ENCODE measurements around the gene FBN1. TPM values are rescaled to one million over a fixed set of nuclear protein-coding genes. Genes with fewer than 3 reads are reported as not detected.

Gene FBN1
- polyA plus RNA-seq, 1 experiment = 565 TPM

GRCh38 chr15:48414015-48414414 lies 231.5 kb downstream of the FBN1 start:
- peaks cover 21% of the 10 kb centered on the region for H3K36me3 ChIP-seq (ENCODE audit: control insufficient read depth, insufficient read depth, low read length)
- CTCF ChIA-PET = interaction anchor here (1.3 kb wide), 1 partner anchor 47 kb away, joined by 3 read pairs; no protein-coding TSS in a partner anchor
- POLR2A ChIA-PET = no interaction called here

GRCh38 chr15:48413304-48413703 lies 232.2 kb downstream of the FBN1 start:
- ChIA-PET CTCF (interaction anchor here (0.9 to 1.3 kb wide), 2 partner anchors 10 to 47 kb away, joined by 3 read pairs; no protein-coding TSS in a partner anchor), POLR2A (no interaction called here)
- no peaks in the 10 kb centered on the region for H3K27me3 ChIP-seq (ENCODE audit: control insufficient read depth, insufficient read depth, low read length)
- peaks cover 19% of the 10 kb centered on the region for H3K36me3 ChIP-seq (ENCODE audit: control insufficient read depth, insufficient read depth, low read length)
- TF ChIP-seq CTCF (IDR thresholded peaks at IDR 0.05; ENCODE audit: insufficient read depth, low read depth, low read length) = no peak
- H3K4me3 ChIP-seq (ENCODE audit: low read depth, low read length) = no peak overlapping the region
- DNase-seq (ENCODE audit: low read depth) = no peak

More at GRCh38 chr15:48414015-48414414, 231.5 kb downstream of the FBN1 start:
- Histone ChIP-seq H3K27me3 (ENCODE audit: control insufficient read depth, insufficient read depth, low read length) (no peaks in the 10 kb centered on the region), H3K4me3 (ENCODE audit: low read depth, low read length) (no peak overlapping the region)
- DNase-seq (ENCODE audit: low read depth) = peak; percentile 83
- TF ChIP-seq CTCF (IDR thresholded peaks at IDR 0.05; ENCODE audit: insufficient read depth, low read depth, low read length) = no peak

GRCh38 chr15:48411971-48412591 lies 233.4 kb downstream of the FBN1 start:
- H3K4me3 ChIP-seq (ENCODE audit: low read depth, low read length) = no peak overlapping the region
- TF ChIP-seq CTCF (IDR thresholded peaks at IDR 0.05; ENCODE audit: insufficient read depth, low read depth, low read length) = no peak
- peaks cover 17% of the 10 kb centered on the region for H3K36me3 ChIP-seq (ENCODE audit: control insufficient read depth, insufficient read depth, low read length)
- ChIA-PET POLR2A (interaction anchor here (0.7 kb wide), 1 partner anchor 9 kb away, joined by 4 read pairs; no protein-coding TSS in a partner anchor), CTCF (interaction anchor here (0.5 to 1.4 kb wide), 5 partner anchors 9 to 433 kb away, joined by 3 to 4 read pairs (median 3); no protein-coding TSS in a partner anchor)
- DNase-seq (ENCODE audit: low read depth) = peak; percentile 89
- H3K27me3 ChIP-seq (ENCODE audit: control insufficient read depth, insufficient read depth, low read length) = no peaks in the 10 kb centered on the region

GRCh38 chr15:48409623-48410022 lies 235.9 kb downstream of the FBN1 start:
- TF ChIP-seq CTCF (IDR thresholded peaks at IDR 0.05; ENCODE audit: insufficient read depth, low read depth, low read length) = no peak
- Histone ChIP-seq H3K27me3 (ENCODE audit: control insufficient read depth, insufficient read depth, low read length) (no peaks in the 10 kb centered on the region), H3K36me3 (ENCODE audit: control insufficient read depth, insufficient read depth, low read length) (peaks cover 7% of the 10 kb centered on the region), H3K4me3 (ENCODE audit: low read depth, low read length) (no peak overlapping the region)
- ChIA-PET POLR2A (no interaction called here), CTCF (no interaction called here)
- DNase-seq (ENCODE audit: low read depth) = no peak

- ChIA-PET CTCF (no interaction called here), POLR2A (no interaction called here)
- Histone ChIP-seq H3K27me3 (ENCODE audit: control insufficient read depth, insufficient read depth, low read length) (no peaks in the 10 kb centered on the region), H3K4me3 (ENCODE audit: low read depth, low read length) (no peak overlapping the region), H3K36me3 (ENCODE audit: control insufficient read depth, insufficient read depth, low read length) (peaks cover 7% of the 10 kb centered on the region)
- no peak for TF ChIP-seq CTCF (IDR thresholded peaks at IDR 0.05; ENCODE audit: insufficient read depth, low read depth, low read length)
- no peak for DNase-seq (ENCODE audit: low read depth)
These were observed 237.2 kb downstream of the FBN1 start for GRCh38 chr15:48408327-48408726.
